ENCODE results near the gene IGSF11. TPM values are rescaled to one million over a fixed set of nuclear protein-coding genes. Genes with fewer than 3 reads are reported as not detected.

Gene IGSF11
- total and polyA plus RNA-seq, 9 of the 15 experiments (the other 6 are each of a cell fraction or from before 2014, with no cell fraction given): 1.2 to 2.8 (median 1.7) TPM

GRCh38 chr3:118910332-118910731 lies 124.3 kb downstream of the IGSF11 start:
- FAIRE-seq: no peak
- H3K4me2 ChIP-seq (ENCODE audit: insufficient read depth, low read length): no peak overlapping the region

More at GRCh38 chr3:118910332-118910731, 124.3 kb downstream of the IGSF11 start:
- intact Hi-C loops (cut with micrococcal nuclease) (no loop called here), in situ Hi-C loops (cut with MboI) (no loop called here)
- H3K9me3 ChIP-seq (replicated peaks; ENCODE audit: control insufficient read depth, insufficient read depth, low read depth, low read length): no peaks in the 10 kb centered on the region
- ATAC-seq: no peak
- POLR2A ChIA-PET: no interaction called here
- H4K20me1 ChIP-seq (replicated peaks; ENCODE audit: control insufficient read depth, insufficient read depth, low read length): no peaks in the 10 kb centered on the region
- TF ChIP-seq ZNF592 (IDR thresholded peaks at IDR 0.05): no peak
- no peak for TF ChIP-seq NR2C2 (CRISPR knock-in tag; IDR thresholded peaks at IDR 0.05)
- no peak for TF ChIP-seq NR2C2 (tag; IDR thresholded peaks at IDR 0.05)
- no peak for TF ChIP-seq KLF1 (tag; IDR thresholded peaks at IDR 0.05)
- no peak for TF ChIP-seq SMARCC2 (IDR thresholded peaks at IDR 0.05; ENCODE audit: low read depth)
- TF ChIP-seq PKNOX1 (IDR thresholded peaks at IDR 0.05): no peak
- TF ChIP-seq HMG20A (CRISPR knock-in tag; conservative IDR thresholded peaks at IDR 0.05): no peak
- TF ChIP-seq ELF1 (tag; IDR thresholded peaks at IDR 0.05): no peak
- no peak for TF ChIP-seq DACH1 (IDR thresholded peaks at IDR 0.05; ENCODE audit: partially characterized antibody)
- no peak for TF ChIP-seq ZNF584 (CRISPR knock-in tag; IDR thresholded peaks at IDR 0.05; ENCODE audit: low read depth)
- TF ChIP-seq STAT6 (CRISPR knock-in tag; IDR thresholded peaks at IDR 0.05): no peak
- no peak for TF ChIP-seq HMGN3 (IDR thresholded peaks at IDR 0.05; ENCODE audit: borderline replicate concordance, extremely low read depth, insufficient read length, low read depth, low read length)
- H3K79me2 ChIP-seq (ENCODE audit: control insufficient read depth, insufficient read depth, low read length): no peaks in the 10 kb centered on the region
- peaks cover 0 to 3% of the 10 kb centered on the region in 2 experiments; a peak in 1 of 5 replicates for H3K4me1 ChIP-seq (replicated peaks in 1 of 2; ENCODE audit: control insufficient read depth in 2 of 2, insufficient read depth in 2 of 2, low read length in 2 of 2)
- no TSS peak for BruUV-seq (replicated peaks)
- H3K4me3 ChIP-seq: no peak overlapping the region
- H3K9ac ChIP-seq (ENCODE audit: insufficient read depth in 1 of 2, low read depth in 2 of 2, low read length in 2 of 2): no peak overlapping the region
- CTCF ChIA-PET (ENCODE audit: low intra/inter-chr PET ratio): no interaction called here
- 20% methylated on average over 3 of the region's 3 CpGs for WGBS (ENCODE audit: insufficient coverage, low coverage, missing lambda C conversion rate)
- no peak for DNase-seq (ENCODE audit: extremely low read depth in 1 of 4, low spot score in 3 of 4)
- no peak overlapping the region for H3K27ac ChIP-seq (ENCODE audit: extremely low read depth, low read depth, low read length)
- H2AFZ ChIP-seq (ENCODE audit: low read depth, low read length): no peak overlapping the region
- H3K36me3 ChIP-seq (ENCODE audit: control insufficient read depth, insufficient read depth, low read length): no peaks in the 10 kb centered on the region
- H3K9me1 ChIP-seq (ENCODE audit: control insufficient read depth, insufficient read depth, low read length): no peaks in the 10 kb centered on the region
- H3K27me3 ChIP-seq (ENCODE audit: control insufficient read depth in 2 of 2, insufficient read depth in 2 of 2, low read length in 2 of 2): no peaks in the 10 kb centered on the region
